ENCODE measurements around the gene OTUB2.

Gene OTUB2

DNA sequence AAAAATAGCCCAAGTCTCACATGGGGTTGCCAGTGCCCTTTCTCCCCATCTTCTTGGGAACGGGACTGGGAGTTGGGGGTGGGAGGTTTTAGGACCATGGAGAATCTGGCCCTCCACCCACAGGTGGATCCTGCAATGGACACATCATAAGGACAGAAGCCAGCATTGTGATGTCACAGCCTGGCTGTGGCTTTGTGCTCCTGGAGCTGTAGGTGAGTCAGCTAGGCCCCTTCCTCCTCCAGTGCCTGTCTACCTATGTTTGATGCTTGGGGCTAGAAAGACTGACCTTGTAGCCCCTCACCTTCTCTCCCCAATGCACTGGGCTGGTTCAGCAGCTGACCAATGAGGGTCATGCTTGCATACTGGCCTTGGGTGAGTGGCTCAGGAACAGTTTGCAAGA is 29.1 kb upstream of the OTUB2 start, which contains the start of gene CCDC197:
Gene CCDC197, plus strand, starts transcription at position 220 of the 400 bp plus-strand sequence. CDS start 831 bp downstream, outside the sequence.
- no peak for DNase-seq

DNA sequence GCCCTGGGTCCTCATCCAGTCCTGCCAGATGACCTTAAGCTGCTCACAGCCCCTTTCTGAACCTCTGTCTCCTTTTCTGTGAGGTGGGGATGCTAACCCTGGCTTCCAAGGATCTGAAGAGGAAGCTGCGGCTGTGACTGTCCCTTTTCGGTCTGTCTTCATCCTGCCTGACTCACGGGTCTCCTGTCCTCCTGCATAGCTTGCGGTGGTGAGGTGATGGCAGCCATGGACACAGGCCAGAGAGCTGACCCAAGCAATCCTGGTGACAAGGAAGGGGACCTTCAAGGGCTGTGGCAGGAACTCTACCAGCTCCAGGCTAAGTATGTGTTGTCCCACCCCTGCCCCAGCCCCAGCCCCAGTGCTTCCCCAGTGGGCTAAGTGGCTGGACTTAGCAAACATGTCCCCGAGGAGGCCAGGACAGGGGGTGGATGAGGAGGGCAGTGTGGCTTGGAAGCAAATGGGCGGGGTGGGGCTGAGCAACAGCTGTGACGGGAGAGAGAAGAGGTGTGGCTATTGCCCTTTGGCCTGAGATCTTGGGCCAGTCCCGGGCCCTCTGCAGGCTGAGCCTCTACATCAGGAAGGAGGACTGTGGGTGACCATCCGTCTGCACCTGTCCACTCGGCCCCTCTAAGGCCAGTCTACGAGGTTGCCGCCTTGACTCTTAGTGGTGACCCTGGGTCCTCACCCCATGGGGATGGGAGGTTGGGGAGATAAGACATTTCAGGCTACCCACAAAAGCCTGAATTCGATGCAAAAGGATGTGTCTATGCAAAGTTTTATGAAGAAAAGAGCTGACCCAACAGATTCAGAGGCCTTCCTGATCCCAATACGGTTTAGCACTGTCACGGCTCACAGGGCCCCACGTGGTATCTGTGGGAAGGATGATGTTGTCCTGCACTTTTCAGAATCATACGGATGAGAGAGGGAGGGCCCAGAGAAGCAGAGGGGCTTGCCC is 27.9 kb upstream of the OTUB2 start:
- no peak for DNase-seq

DNA sequence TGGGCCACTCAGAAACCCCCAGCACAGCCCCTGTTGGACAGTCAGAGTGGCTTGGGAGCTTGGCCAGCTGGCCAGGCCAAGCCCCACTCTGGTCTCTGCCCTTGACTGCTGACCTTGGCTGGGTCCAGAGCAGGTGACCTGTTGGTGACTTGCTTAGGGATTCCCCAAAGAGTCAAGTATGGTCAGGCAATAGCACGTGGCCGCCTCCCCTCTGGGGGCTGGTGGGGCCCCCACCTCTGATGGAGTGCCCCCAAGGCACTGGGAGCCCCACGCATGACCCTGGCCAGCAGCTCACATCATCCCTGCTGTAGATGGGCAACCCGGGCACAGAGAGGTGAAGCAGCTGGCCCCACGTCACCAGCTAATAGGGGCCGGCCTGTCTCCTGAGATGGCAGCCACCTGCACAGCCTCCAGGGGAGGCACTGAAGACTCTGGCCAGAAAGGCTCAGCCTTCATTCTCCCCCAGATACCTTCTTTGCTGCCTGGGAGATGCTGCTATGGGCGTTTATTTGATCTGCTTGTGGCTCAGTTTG is 27.2 kb upstream of the OTUB2 start:
- DNase-seq = no peak

DNA sequence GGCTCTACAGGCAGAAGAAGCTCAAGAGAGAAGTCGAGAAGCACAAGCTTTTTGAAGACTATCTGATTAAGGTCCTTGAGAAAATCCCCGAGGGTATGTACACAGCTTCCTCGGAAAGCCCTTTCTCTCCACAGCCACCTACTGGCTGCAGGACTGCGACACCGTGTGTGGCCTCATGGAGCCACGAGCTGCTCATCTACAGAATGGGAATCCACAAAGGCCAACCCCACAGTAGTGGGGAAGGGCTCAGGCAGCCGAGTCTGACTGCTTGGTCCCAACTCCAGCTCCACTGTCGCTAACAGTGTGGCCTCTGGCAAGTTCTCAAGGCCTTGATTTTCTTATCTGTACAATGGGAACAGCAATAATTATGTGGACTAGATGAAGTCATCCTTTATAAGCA is 26.6 kb upstream of the OTUB2 start:
- DNase-seq = no peak

DNA sequence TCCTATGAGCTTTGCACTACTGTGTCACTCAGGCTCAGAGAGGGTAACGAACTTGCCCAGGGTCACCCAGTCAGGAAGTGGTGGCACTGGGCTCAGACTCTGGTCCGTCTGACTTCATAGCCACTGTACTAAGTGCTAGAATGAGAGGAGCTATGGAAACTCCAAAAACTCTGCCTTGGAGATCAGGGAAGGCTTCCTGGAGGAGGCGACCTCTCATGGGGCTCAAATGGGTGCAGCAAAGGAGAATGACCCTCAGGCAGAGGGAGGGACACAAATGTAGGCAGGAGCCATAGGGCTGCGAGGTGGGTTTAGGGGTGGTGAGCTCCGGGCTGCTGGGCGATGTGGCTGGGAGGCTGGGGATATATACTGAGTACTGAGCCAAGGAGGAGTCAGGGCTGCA is 25.9 kb upstream of the OTUB2 start:
- DNase-seq = no peak

DNA sequence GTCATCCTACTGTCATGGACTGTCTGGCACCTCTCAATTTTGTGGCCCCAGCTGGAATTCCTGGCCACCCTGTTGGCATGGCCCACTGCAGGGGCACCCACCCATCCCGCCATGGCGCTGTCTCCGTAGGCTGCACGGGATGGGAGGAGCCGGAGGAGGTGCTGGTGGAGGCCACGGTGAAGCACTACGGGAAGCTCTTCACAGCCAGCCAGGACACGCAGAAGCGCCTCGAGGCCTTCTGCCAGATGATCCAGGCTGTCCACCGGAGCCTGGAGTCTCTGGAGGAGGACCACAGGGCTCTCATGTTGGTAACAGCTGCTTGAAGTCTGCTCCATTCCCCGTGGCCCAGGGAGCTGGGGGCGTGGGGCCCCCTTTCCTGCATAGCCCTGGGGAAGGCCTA is 25.1 kb upstream of the OTUB2 start:
- no peak for DNase-seq

DNA sequence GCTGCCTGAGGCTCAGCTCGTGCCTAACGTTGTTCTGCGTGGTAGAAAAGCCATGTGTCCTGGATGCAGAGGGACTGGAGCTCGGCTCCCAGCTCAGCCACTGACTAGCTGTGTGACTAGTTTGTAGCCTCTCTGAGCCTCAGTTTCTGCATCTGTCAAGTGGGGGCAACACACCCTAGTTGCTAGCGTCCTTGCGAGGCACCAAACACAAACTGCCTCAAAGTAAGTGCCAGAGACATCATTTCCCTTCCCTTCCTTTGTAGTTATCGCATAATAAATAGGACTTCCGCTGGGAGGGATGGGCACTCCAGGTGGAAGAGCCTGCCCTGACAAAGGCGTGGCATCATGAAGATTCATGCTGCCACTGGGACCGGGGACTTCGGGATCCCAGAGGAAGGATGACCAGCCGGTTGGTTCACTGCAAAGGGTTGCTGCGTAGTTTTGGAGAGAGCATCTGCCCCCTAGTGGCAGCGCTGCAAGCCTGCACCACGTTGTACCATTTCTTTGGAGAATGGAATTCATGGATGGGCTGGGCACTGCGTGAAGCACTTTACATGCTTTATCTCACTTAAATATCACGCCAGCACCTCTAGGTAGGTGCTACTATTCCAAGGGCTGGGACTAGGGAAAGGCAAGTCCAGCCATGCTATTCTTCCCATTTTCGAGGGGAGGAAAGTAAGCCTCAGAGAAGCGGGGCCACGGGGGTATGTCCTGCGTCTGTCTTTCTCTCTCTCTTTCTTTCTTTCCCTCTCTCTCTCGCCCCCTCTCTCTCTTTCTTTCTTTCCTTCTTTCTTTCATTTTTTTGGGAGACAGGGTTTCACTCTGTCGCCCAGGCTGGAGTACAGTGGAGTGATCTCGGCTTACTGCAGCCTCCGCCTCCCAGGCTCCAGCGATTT is 24.4 kb upstream of the OTUB2 start:
- DNase-seq = peak; percentile 41

DNA sequence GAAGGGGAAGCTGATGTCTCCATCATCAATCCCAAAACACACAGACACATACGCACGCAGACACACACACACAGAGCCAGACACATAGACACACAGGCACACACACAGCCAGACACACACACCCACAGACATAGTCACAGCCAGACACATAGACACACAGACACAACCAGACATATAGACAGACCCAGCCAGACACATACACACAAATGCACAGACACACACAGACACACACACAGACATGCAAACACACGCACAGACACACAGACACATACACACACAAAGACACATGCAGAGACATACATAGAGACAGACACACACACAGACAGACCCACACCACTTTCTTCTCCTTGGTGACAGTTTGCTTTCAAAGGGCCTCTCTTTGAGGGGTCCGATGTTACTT is 22.7 kb upstream of the OTUB2 start:
- no peak for DNase-seq

DNA sequence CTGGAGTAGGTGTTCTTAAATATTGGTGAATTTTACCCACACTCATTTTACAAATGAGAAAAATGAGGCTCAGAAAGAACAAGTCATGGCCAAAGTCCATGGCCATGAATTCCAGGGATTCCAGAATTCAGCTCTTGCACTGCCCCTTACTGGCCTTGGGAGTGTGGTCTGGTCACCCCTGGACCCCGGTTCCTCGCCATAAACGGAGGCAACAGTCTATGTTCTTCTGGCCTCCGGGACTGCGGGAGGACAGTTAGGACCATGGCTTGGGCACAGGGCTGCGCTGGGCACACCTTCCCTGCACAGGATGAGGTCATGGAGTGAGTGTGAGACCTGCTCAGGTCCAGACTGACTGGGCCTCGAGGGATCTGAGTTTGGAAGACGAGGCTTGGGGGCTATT is 22.1 kb upstream of the OTUB2 start:
- no peak for DNase-seq

DNA sequence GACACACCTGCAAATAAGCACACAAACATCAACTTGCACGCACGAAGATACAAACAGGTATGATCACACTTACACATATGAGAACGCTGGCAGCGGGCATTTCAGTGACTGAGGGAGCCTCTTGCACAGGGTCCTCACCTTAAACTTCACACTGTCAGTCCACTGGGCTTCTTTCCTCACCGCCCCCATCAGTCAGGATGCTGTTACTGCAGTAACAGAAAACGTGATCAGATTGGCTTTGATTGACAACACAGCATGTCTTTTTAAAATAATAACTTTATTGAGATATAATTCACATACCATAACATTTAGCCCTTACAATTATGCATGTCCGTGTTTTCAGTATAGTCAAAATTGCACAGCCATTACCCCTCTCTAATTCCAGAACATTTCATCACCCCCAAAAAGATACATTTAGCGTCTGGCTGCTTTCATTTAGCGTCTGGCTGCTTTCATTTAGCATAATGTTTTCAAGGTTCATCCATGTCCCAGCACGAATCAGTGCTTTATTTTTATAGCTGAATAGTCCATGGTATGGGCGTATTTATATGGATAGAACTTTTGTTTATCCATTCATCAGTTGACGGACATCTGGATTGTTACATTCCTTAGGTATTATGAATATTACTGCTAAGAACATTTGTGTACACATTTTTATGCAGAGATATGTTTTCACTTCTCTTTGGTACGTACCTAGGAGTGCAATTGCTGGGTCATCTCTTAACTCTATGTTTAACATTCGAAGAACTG is 20.6 kb upstream of the OTUB2 start:
- no peak for DNase-seq

DNA sequence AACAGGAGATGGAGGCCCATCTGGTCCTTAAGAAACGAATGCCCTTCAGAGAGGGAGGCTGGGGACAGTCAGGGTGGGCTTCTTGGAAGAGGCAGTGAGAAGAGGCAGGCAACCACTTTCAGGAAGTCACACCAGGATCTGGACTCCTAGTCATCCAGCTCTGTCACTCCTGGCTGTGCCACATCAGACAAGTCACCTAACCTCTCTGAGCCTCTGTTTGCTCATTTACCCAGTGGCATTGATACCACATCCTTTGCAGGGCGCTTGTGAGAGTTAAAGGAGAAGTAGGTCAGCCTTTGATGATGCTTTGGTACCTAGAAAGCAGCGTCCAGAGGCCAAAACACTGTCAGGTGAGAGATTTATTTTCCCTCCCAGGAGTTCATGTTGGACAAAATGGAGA is 17.9 kb upstream of the OTUB2 start:
- no peak for DNase-seq

DNA sequence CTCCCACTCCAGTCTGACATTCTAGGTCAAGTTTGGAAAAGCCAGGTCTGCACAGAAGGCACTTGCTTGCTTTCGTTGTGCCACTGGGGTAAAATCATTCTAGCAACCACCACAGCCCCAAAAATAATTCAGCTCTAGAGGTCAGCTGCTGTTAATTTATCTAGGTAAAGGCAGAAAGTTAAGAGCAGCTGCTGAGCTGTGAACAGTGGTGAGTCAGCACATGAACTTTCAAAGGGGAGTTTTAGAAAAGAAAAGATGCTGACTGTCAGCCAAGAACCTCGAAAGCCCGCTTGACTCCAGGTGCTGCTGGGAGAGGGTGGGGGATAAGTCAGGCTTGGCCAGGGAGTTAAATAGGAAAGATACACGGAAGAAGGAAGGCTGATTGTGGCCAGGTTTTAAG is 16.4 kb upstream of the OTUB2 start:
- peak; percentile 75 for DNase-seq

DNA sequence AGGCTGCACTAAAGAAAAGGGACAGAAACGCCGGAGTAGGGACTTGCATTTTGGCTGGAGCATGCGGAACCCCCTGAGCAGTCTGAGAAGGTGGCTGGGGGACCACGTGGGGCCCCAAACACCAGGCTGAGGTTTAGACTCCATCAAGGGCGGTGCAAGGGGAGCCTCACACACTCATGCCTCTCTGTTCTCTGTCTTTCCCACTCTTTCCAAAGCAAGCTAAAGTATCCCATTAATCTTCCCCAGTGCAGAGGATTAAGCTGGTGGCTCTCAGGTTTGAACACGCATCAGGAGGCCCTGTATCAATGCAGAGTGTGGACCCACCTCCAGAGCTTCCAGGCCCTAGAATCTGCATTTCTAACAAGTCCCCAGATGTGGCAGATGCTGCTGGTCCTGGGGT is 15.5 kb upstream of the OTUB2 start:
- no peak for DNase-seq

DNA sequence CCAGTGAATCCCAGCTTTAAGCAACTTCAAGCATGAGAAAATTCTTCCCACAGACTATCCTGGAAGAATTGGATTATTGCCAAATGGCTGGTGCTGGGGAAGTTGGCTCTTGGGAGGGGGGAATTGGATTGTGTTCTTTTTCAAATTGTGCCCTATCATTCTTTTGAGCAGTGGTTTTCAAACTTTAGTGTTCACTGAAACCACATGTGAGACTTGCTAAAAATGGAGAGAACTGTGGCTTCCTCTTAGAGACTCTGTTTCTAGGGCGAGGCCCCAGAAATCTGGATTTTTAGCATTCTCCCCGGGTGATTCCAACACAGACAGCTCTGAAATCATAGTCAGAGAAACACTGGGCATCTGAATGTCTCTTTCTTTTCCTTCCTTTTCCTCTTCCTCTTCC is 14.3 kb upstream of the OTUB2 start:
- peak; percentile 38 for DNase-seq

DNA sequence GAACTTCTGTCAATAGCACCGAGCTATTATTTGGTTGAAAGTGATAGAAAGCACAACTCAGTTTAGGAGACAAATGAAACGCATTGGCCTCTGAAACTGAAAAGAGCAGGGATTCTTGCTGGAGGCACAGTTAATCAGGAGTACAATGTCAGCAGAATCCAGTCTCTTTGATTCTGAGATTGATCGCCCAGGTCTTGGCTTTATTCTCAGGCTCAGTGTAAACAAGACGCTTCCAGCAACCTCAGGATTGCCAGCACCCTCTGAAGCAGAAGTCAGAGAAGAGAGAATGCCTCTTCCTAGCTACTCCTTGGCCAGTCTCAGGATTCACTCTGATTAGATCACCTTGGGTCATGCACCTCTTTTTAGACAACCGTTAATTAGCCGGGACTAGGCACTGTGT is 11.8 kb upstream of the OTUB2 start:
- no peak for DNase-seq

DNA sequence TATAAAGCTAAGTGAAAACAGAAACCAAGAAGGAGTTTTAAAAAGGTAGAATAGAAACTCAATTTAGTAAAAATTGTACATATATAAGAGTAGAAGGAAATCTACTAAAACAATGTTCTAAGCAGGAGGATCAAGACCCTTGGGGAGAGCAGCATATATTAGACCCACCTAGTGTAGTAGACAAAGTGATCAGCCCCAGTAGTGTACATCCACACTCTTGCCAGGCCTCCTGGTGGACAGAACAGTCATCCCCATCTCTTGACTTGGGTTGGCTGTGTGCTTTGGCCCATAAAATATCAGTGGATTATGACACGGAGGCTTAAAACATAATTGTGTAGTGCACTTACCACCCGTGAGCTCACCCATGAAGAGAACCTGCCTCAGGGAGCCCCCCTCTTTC is 10.9 kb upstream of the OTUB2 start:
- no peak for DNase-seq

DNA sequence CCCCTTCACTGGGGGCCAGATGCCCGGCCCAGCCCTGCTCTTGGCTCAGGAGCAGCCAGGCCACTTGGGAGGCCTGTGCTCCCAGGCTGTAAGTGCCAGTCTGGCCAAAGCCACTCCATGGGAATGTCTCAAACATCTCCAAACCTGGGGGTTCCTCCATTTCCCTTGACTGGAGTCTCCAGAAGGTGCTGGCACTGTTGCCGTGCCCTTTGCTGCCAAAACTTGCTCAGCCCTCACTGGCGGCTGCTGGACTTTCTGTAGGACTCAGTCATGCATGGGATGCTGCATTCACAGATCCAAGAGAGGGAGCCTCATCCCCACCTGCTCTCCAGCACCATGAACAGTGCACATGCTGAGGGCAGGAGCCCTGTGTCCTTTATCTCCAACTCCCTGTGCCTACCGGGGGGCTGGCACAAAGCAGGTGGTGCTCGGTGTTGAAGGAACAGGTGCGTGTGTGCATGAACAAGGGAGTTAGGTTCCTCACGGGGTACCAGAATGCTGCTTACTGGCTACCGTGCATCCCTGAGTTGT is 9.6 kb upstream of the OTUB2 start:
- no peak for DNase-seq

DNA sequence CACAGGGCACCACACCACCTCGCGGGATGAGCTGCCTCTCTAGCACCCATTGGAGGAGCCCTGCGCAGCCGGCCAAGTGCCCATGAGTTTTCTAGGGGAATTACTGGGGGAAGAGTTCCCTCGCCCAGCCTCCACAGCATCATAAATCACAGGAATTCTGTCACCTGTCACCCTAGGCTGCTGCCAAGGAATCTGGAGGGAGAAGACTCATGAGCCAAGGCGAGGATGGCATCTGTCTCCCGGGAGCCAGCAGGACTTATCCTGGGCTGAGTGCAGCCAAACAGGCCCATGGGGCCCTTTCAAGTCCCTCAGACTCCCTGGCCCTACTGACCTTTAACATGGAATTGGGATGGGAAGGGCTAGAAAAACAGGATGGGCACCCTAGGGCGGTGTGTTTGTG is 7.8 kb upstream of the OTUB2 start:
- no peak for DNase-seq

DNA sequence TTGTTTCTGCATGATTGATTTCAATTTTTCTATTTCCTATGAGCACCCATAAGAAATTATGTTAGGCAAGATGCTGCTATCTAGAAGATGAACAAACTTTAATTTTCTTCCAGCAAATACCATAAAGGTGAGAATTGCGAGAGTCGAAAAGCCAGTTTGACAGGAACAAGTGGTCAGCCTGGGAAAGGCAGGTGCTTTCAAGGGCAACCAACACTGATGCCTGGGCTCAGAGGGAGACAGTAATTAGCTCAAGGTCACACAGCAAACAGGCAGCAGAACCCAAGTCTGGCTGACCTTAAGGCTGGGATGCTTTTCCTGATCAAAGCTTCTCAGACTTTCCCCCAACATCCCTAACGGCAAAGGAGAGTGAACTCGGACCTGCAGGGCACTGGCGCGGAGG is 6.8 kb upstream of the OTUB2 start:
- no peak for DNase-seq

DNA sequence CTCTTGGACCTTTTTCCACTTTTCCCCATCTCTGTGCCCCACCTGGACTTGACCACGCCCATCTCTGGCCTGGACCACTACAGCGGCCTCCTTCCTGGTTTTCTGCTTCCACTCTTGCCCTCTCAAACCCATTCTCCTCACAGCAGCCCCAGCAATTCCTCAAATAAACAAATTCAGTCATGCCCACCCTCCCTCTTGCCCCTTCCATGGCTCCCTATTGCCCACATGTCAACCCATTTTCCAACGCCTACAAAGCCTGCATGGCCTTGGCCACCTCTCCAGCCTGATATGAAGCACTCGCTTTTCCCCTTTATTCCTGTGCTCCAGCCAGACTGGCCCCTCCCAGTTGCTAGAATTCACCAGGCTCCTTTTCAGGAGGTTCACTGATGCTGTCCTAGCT is 5.9 kb upstream of the OTUB2 start:
- DNase-seq = no peak

DNA sequence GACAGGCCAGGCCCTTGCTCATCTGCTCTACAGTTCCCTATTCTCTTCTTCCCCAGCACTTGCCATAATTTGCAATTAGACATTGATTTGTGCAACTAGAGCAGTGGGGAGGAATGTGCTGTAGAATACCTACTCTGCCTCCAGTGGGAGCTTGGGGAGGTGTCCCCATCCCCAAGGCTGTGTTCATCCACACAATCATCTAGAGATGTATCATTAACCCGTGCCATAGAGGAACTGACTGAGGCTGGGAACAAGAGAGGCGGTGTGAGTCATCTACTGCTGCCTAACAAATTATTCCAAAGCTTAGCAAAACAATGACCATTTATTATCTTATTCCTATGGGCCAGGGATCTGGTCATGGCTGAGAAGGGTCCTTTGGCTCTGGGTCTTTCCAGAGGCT is 5.1 kb upstream of the OTUB2 start:
- no peak for DNase-seq

DNA sequence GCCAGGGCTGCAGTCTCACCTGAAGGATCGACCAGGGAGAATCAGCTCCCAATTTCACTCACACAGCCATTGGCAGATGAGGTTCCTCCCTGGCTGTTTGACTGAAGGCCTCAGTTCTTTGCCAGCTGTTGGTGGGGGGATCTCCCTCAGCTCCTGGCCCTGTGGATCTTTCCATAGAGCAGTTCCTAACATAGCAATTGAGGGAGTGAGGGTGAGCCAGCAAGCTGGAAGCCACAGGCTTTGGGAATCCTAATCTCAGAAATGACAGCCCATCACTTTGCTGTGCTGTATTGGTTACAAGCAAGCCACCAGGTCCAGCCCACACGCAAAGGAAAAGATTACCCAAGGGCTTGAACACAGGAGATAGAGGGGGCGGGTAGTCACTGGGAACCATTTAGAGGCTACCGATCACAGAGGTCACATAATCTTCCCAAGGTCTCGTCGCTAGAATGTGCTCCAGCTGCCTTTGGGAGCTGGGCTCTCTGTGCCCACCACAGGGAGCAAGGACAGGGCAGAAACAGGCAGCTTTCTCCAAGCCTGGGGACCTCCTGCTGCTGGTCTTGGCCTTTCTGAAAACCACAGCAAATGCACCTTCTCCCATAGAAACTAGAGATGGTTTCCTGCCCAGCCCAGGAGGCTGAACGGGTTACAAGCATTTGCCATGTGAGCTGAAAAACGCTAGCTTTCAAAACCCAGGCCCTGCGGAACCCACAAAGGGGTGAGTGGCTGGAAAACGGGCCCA is 4.6 kb upstream of the OTUB2 start:
- no peak for DNase-seq

Data from NCI-H226 (cell line).